Skeletal muscle satellite cell (primary cell): Measurements from ENCODE around the gene ENO2.
"Not testable (repeated sequence)": the region's sequence is repeated elsewhere in the genome, so short reads cannot be mapped to it uniquely, and the experiment has no call there.

Experiments
- H3K27me3 ChIP-seq: 2 replicates; pipeline ENCODE4 v1.7.0; 2013; ENCODE audit warnings: low read length; ENCODE audit not compliant: control insufficient read depth, insufficient read depth
- H3K36me3 ChIP-seq: 2 replicates; pipeline ENCODE4 v1.7.0; 2013; ENCODE audit warnings: mild to moderate bottlenecking, control low read depth, low read length; ENCODE audit not compliant: insufficient read depth
- H3K4me1 ChIP-seq: 2 replicates; pipeline ENCODE4 v1.7.0; 2013; ENCODE audit warnings: low read length; ENCODE audit not compliant: control insufficient read depth, insufficient read depth
- H3K4me2 ChIP-seq: 2 replicates; pipeline ENCODE4 v1.7.0; 2013; ENCODE audit warnings: mild to moderate bottlenecking, low read length
- H3K4me3 ChIP-seq: 2 replicates; pipeline ENCODE4 v1.7.0; 2013; ENCODE audit warnings: low read length
- H3K9ac ChIP-seq: 2 replicates; pipeline ENCODE4 v1.7.0; 2013; ENCODE audit warnings: mild to moderate bottlenecking, low read depth, low read length, moderate library complexity
- H3K9me3 ChIP-seq: replicated peaks from 2 replicates; pipeline ENCODE4 v1.7.0; 2013; ENCODE audit warnings: mild to moderate bottlenecking, control low read depth, low read length

Gene ENO2

GRCh38 chr12:6889775-6890573 is 24.4 kb upstream of the ENO2 start:
- H3K36me3 ChIP-seq, H3K9me3 ChIP-seq, H3K27me3 ChIP-seq, H3K4me3 ChIP-seq: not testable (repeated sequence)
- Histone ChIP-seq H3K4me1 (peaks cover 13% of the 10 kb centered on the region), H3K4me2 (peak overlapping the region; percentile 78), H3K9ac (peak overlapping the region; percentile 79)

DNA sequence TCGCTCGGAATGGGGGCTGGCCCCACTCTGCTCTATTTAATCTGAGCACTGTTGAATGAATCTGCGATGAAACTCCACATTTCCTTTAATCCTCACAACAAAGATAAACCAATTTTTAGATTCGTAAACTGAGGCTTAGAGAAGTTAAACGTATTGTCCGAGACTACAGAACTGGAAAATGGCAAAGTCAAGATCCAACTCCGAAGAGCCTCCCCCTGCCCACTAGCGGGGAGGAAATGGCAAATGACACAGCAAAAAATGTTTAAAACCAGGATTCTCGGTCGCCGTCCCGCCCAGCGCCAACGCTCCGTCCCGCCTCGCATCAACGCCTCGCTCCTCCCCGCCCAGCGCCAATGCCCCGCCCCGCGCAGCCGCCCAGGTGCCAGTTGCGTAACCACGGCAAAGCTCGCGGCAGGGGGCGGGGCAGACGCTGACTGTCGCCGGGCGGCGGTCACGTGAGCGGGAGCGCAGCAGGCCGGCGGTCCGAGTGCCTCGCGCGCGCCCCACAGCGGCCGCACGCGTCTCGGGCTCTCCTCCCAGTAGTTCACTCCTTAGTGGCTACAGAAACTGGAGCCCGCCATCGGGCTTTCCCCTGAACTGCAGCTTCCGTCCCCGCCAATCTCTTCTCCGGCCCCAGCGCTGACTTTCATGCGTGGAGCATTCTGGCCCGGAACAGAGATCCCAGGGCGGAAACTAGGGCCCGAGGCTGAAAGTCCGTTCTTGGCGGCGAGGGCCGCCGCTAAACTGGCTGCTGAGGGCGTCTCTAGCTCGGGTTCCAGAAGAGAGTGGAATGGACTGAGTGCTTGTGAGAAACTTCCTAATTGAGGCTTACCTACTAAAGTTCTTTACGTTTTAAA is 23.4 kb upstream of the ENO2 start:
- H3K9me3 ChIP-seq = no peaks in the 10 kb centered on the region
- H3K4me3 ChIP-seq = peak overlapping the region; percentile 72
- H3K36me3 ChIP-seq = no peaks in the 10 kb centered on the region
- H3K9ac ChIP-seq = peak overlapping the region; percentile 95
- H3K27me3 ChIP-seq = no peaks in the 10 kb centered on the region
- H3K4me1 ChIP-seq = peaks cover 13% of the 10 kb centered on the region
- peak overlapping the region; percentile 98 for H3K4me2 ChIP-seq

- Histone ChIP-seq H3K9ac (peak overlapping the region; percentile 95), H3K9me3 (no peaks in the 10 kb centered on the region), H3K4me1 (peaks cover 13% of the 10 kb centered on the region), H3K27me3 (no peaks in the 10 kb centered on the region), H3K4me2 (peak overlapping the region; percentile 98), H3K36me3 (no peaks in the 10 kb centered on the region), H3K4me3 (peak overlapping the region; percentile 72)
Observed at GRCh38 chr12:6891646-6892001, 22.8 kb upstream of the ENO2 start.

- H3K36me3 ChIP-seq, H3K4me2 ChIP-seq, H3K4me3 ChIP-seq, H3K27me3 ChIP-seq, H3K9ac ChIP-seq, H3K9me3 ChIP-seq: not testable (repeated sequence)
- peaks cover 13% of the 10 kb centered on the region for H3K4me1 ChIP-seq
Observed at GRCh38 chr12:6892683-6893082, 21.7 kb upstream of the ENO2 start.

- Histone ChIP-seq H3K36me3 (no peaks in the 10 kb centered on the region), H3K4me3 (no peak overlapping the region), H3K9me3 (no peaks in the 10 kb centered on the region), H3K4me2 (no peak overlapping the region), H3K9ac (no peak overlapping the region), H3K27me3 (no peaks in the 10 kb centered on the region), H3K4me1 (peaks cover 13% of the 10 kb centered on the region)
Observed at GRCh38 chr12:6894321-6894720, 20.1 kb upstream of the ENO2 start.

DNA sequence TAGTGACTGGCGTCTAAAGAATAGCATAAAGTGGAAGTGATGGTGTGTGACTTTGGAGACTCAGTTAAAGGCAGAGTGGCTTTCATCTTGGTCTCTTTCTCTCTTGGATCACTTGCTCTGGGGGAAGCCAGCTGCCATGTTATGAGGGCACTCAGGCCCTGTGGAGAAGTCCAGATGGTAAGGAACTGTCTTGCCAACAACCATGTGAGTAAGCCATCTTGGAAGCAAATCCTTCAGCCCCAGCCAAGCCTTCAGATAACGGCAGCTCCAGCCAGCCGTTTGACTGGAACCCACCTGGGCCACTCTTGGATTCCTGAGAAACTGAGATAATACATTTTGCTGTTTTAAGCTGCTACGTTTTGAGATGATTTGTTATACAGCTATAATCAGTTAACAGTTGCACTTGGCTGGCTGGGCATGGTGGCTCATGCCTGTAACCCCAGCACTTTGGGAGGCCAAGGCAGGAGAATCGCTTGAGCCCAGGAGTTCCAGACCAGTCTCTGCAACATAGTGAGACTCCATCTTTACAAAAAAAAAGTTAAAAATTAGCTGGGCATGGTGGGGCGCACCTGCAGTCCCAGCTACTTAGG is 17.4 kb upstream of the ENO2 start:
- Histone ChIP-seq H3K36me3 (no peaks in the 10 kb centered on the region), H3K9ac (no peak overlapping the region), H3K4me1 (no peaks in the 10 kb centered on the region), H3K4me3 (no peak overlapping the region), H3K27me3 (no peaks in the 10 kb centered on the region), H3K9me3 (no peaks in the 10 kb centered on the region), H3K4me2 (no peak overlapping the region)

DNA sequence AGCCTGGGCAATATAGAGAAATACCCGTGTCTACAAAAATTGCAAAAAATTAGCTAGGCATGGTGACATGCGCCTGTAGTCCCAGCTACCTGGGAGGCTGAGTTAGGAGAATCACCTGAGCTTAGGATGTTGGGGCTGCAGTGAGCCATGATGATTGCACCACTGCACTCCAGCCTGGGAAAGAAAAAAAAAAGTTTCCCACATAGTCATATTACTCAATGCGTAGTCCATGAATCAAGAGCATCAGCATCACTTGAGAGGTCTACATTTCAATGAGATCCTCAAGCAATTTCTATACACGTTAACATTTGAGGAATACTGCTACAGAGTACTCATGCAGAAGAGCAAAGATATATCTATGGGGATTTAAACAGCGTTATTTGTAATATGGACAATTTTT is 15.0 kb upstream of the ENO2 start:
- Histone ChIP-seq H3K4me1 (peaks cover 3% of the 10 kb centered on the region), H3K9me3 (no peaks in the 10 kb centered on the region), H3K4me2 (no peak overlapping the region), H3K27me3 (no peaks in the 10 kb centered on the region), H3K4me3 (no peak overlapping the region), H3K36me3 (no peaks in the 10 kb centered on the region), H3K9ac (no peak overlapping the region)

DNA sequence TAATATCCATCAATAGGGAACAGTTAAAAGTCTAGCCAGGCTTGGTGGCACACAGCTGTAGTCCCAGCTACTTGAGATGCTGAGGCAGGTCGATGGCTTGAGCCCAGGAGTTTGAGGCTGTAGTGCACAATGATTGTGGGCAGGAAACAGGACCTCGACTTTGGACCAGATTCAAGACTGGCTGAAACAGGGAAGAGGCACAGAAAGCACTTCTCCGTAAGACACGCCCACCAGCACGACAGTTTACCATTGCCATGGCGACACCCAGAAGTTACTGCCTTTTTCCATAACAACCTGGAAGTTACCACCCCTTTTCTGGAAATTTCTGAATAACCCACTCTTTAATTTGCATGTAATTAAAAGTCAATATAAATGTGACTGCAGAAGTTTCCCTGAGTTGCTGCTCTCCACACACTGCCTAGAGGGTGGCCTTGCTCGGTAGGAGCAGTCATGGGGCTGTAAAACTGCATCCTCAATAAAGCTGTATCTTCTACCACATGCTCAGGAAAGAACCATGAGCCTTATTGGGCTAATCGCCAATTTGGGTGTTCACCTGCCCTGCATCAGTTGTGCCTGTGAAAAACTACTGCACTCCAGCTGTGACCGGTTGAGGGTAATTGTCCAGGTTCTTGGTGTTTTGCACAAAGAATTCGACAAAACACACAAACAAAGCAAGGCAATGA is 14.4 kb upstream of the ENO2 start:
- peaks cover 5% of the 10 kb centered on the region for H3K4me1 ChIP-seq
- no peak overlapping the region for H3K4me3 ChIP-seq
- no peaks in the 10 kb centered on the region for H3K36me3 ChIP-seq
- no peaks in the 10 kb centered on the region for H3K9me3 ChIP-seq
- H3K9ac ChIP-seq = no peak overlapping the region
- no peaks in the 10 kb centered on the region for H3K27me3 ChIP-seq
- H3K4me2 ChIP-seq = no peak overlapping the region

DNA sequence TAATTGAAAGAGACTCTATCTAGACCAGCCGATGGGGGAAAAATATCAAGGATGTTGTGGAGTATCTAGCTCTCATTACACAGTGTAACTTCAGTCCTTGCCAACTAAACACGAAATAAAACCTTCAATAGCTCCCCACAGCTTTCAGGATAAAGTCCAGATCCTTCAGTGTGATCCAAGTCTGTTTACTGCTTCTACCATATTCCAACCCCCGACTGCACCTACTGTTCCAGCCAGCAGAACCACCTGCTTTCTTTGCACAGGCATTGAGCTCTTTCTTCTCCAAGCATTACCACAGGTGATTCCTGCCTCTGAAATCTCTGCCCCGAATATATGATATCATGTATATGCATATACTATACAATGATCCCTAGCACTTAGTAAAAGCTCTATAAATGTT is 11.9 kb upstream of the ENO2 start:
- Histone ChIP-seq H3K9me3 (no peaks in the 10 kb centered on the region), H3K4me3 (no peak overlapping the region), H3K27me3 (no peaks in the 10 kb centered on the region), H3K4me2 (no peak overlapping the region), H3K36me3 (no peaks in the 10 kb centered on the region), H3K4me1 (peaks cover 9% of the 10 kb centered on the region), H3K9ac (no peak overlapping the region)

GRCh38 chr12:6903722-6904121 is 10.7 kb upstream of the ENO2 start:
- Histone ChIP-seq H3K4me3 (no peak overlapping the region), H3K27me3 (no peaks in the 10 kb centered on the region), H3K36me3 (no peaks in the 10 kb centered on the region), H3K4me2 (no peak overlapping the region), H3K4me1 (peaks cover 9% of the 10 kb centered on the region), H3K9me3 (no peaks in the 10 kb centered on the region), H3K9ac (no peak overlapping the region)
